GM18951 (cell line): ENCODE results near the gene SARS1.

Experiments
- POLR2A ChIP-seq: IDR thresholded peaks from 4 replicates; pipeline ENCODE4 v1.6.1; 2011; ENCODE audit warnings: mild to moderate bottlenecking; ENCODE audit not compliant: insufficient read length, insufficient read depth; ENCODE audit errors: extremely low read depth
- in situ Hi-C: fragments of 300-500 bp; cut with MboI; formaldehyde crosslinking; loops from one replicate; pipeline ENCODE4 v1.12.0; 2022; ENCODE audit warnings: low sequenced_read_pairs, mixed read lengths, inconsistent platforms; ENCODE audit not compliant: unreplicated experiment

Gene SARS1

GRCh38 chr1:109269981-109270622 lies 56.4 kb downstream of the SARS1 start:
- no peak for TF ChIP-seq POLR2A
- in situ Hi-C loops = loop anchor here (10.0 kb wide), 1 partner anchor 265 kb away; the partner anchor contains the start of gene GPR61

GRCh38 chr1:109270623-109271317 lies 57.1 kb downstream of the SARS1 start:
- in situ Hi-C loops = no loop called here

GRCh38 chr1:109271458-109271857 lies 57.7 kb downstream of the SARS1 start:
- no peak for TF ChIP-seq POLR2A
- in situ Hi-C loops = no loop called here

More at GRCh38 chr1:109270623-109271317, 57.1 kb downstream of the SARS1 start:
- TF ChIP-seq POLR2A = no peak

- no peak for TF ChIP-seq POLR2A
- in situ Hi-C loops = no loop called here
Observed at GRCh38 chr1:109272021-109272799, 58.5 kb downstream of the SARS1 start.

- TF ChIP-seq POLR2A = no peak
- in situ Hi-C loops = no loop called here
Observed at GRCh38 chr1:109272831-109273547, 59.3 kb downstream of the SARS1 start.

GRCh38 chr1:109273570-109274288 lies 60.0 kb downstream of the SARS1 start:
- TF ChIP-seq POLR2A = no peak
- in situ Hi-C loops = no loop called here

- in situ Hi-C loops = no loop called here
- TF ChIP-seq POLR2A = no peak
Observed at GRCh38 chr1:109274533-109275476, 61.1 kb downstream of the SARS1 start.

- in situ Hi-C loops = no loop called here
- TF ChIP-seq POLR2A = no peak
Observed at GRCh38 chr1:109275706-109276345, 62.1 kb downstream of the SARS1 start.

GRCh38 chr1:109277434-109278204 lies 63.9 kb downstream of the SARS1 start:
- in situ Hi-C loops = no loop called here
- no peak for TF ChIP-seq POLR2A

GRCh38 chr1:109279615-109280278 lies 66.0 kb downstream of the SARS1 start:
- no peak for TF ChIP-seq POLR2A
- in situ Hi-C loops = no loop called here
